Immature natural killer cell (primary cell): ENCODE data around the gene KDM2A. TPM values are rescaled to one million over a fixed set of nuclear protein-coding genes. Genes with fewer than 3 reads are reported as not detected.
"Not testable (repeated sequence)": the region's sequence is repeated elsewhere in the genome, so short reads cannot be mapped to it uniquely, and the experiment has no call there.

Experiments
- DNase-seq, 3 donors: peaks; one replicate each; pipeline ENCODE4 v3.0.0; 2022; ENCODE audit warnings: mixed read lengths in 1 of 3
- H3K27ac Mint-ChIP-seq, 6 donors: one replicate each; pipeline ENCODE4 v1.8.0; 2020; ENCODE audit warnings: mixed read lengths in 6 of 6, mild to moderate bottlenecking in 5 of 6, inconsistent platforms in 4 of 6, moderate library complexity in 3 of 6
- H3K27me3 Mint-ChIP-seq, 3 donors: one replicate each; pipeline ENCODE4 v1.8.0; 2020 to 2021; ENCODE audit warnings: low read depth in 3 of 3, mild to moderate bottlenecking in 3 of 3, mixed read lengths in 3 of 3, moderate library complexity in 3 of 3, inconsistent platforms in 1 of 3
- H3K36me3 Mint-ChIP-seq, 3 donors: one replicate each; pipeline ENCODE4 v1.8.0; 2020; ENCODE audit warnings: mixed read lengths in 3 of 3, inconsistent platforms in 2 of 3, mild to moderate bottlenecking in 2 of 3
- H3K4me1 Mint-ChIP-seq, 2 donors: one replicate each; pipeline ENCODE4 v1.8.0; 2020; ENCODE audit warnings: inconsistent platforms in 2 of 2, mild to moderate bottlenecking in 2 of 2, mixed read lengths in 2 of 2, moderate library complexity in 1 of 2
- H3K4me3 Mint-ChIP-seq, 5 donors: one replicate each; pipeline ENCODE4 v1.8.0; 2020; ENCODE audit warnings: mild to moderate bottlenecking in 5 of 5, mixed read lengths in 5 of 5, inconsistent platforms in 3 of 5, moderate library complexity in 3 of 5
- H3K9me3 Mint-ChIP-seq, 6 donors: one replicate each; pipeline ENCODE4 v1.8.0; 2020; ENCODE audit warnings: mild to moderate bottlenecking in 6 of 6, mixed read lengths in 6 of 6, inconsistent platforms in 4 of 6, moderate library complexity in 3 of 6
- polyA plus RNA-seq, 3 donors: library from polyadenylated mRNA; unstranded; fragments of 300-500 nt; fragmentation: Illumina TruSeq; gene quantifications; one replicate each; pipeline ENCODE4 v1.2.3, GENCODE V29; 2021

KDM2A gene
- polyA plus RNA-seq, 3 donors from 2014 or later, result 3.8 to 16.6 (median 6.8) TPM

DNA sequence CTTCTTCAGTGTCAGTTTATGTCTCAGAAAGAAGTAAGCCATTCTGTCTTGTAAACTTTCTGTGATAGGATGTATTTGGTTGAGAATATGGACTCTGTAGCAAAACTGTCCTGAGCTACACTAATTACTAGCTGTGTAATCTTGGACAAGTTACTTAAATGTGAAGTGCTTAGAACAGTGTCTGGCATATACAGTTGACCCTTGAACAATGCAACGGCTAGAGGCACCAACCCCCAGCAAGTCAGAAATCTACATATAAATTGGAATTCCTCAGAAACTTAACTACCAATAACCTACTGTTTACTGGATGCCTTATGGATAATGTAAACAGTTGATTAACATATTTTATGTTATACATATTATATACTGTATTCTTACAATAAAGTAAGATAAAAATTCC, 78.5 kb downstream of the KDM2A start:
- Mint-ChIP-seq H3K27me3 (no peaks in the 10 kb centered on the region), H3K27ac (peak overlapping the region in 3 of 6 donors; percentile 7 to 42 (median 23)), H3K4me3 (no peak overlapping the region), H3K4me1 (no peaks in the 10 kb centered on the region), H3K36me3 (peaks cover 3 to 8% (median 5%) of the 10 kb centered on the region in 3 donors), H3K9me3 (no peaks in the 10 kb centered on the region)
- DNase-seq, result no peak

DNA sequence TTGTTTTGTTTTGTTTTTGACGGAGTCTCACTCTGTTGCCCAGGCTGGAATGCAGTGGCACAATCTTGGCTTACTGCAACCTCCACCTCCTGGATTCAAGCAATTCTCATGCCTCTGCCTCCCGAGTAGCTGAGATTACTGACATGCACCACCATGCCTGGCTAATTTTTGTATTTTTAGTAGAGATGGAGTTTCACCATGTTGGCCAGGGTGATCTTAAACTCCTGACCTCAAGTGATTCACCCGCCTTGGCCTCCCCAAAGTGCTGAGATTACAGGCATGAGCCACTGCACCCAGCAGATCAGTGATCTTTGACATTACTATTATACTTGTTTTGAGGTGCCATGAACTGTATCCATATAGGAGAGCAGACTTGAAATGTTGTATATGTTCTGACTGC, 79.7 kb downstream of the KDM2A start:
- H3K27me3 Mint-ChIP-seq, H3K4me3 Mint-ChIP-seq, H3K9me3 Mint-ChIP-seq, H3K36me3 Mint-ChIP-seq, H3K4me1 Mint-ChIP-seq, DNase-seq: not testable (repeated sequence)
- peak overlapping the region in 3 of 6 donors; percentile 28 to 48 (median 34) for H3K27ac Mint-ChIP-seq

DNA sequence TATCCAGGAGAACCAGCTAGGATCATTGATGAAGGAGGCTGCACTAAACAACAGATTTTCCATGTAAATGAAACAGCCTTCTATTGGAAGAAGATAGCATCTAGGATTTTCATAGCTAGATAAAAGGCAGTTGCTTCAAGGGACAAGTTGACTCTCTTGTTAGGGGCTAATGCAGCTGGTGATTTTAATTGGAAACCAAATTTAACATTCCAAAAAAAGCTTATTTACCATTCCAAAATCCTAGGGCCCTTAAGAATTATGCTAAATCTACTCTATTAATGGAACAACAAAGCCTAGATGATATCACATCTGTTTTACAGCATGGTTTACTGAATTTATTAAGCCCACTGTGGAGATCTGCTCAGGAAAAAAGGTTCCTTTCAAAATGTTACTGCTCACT, 80.7 kb downstream of the KDM2A start:
- peaks cover 0 to 4% (median 0%) of the 10 kb centered on the region in 3 donors for H3K27me3 Mint-ChIP-seq
- no peaks in the 10 kb centered on the region for H3K9me3 Mint-ChIP-seq
- no peak overlapping the region for H3K4me3 Mint-ChIP-seq
- peaks cover 3 to 9% (median 3%) of the 10 kb centered on the region in 3 donors for H3K36me3 Mint-ChIP-seq
- H3K27ac Mint-ChIP-seq, result peak overlapping the region in 2 of 6 donors; percentile 7 to 12
- no peaks in the 10 kb centered on the region for H3K4me1 Mint-ChIP-seq
- DNase-seq, result no peak

DNA sequence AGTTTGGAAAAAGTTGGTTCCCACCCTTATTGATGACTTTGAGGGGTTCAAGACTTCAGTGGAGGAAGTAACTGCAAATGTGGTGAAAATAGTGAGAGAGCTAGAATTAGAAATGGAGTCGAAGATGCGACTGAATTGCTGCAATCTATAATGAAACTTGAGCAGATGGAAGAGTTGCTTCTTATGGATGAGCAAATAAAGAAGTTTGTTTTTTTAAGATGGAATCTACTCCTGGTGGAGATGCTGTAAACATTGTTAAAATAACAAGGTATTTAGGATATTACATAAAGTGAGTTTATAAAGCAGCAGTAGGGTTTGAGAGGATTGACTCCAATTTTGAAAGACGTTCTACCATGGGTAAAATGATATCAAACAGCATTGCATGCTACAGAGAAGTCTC, 83.0 kb downstream of the KDM2A start:
- H3K4me3 Mint-ChIP-seq, result no peak overlapping the region
- peaks cover 0 to 4% (median 0%) of the 10 kb centered on the region in 3 donors for H3K27me3 Mint-ChIP-seq
- DNase-seq, result no peak
- H3K27ac Mint-ChIP-seq, result peak overlapping the region in 2 of 6 donors; percentile 5 to 68
- no peaks in the 10 kb centered on the region for H3K4me1 Mint-ChIP-seq
- H3K36me3 Mint-ChIP-seq, result peaks cover 4 to 10% (median 10%) of the 10 kb centered on the region in 3 donors
- no peaks in the 10 kb centered on the region for H3K9me3 Mint-ChIP-seq

- no peak for DNase-seq
- Mint-ChIP-seq H3K27ac (no peak overlapping the region), H3K9me3 (no peaks in the 10 kb centered on the region), H3K36me3 (peaks cover 10 to 16% (median 12%) of the 10 kb centered on the region in 3 donors), H3K4me3 (no peak overlapping the region), H3K27me3 (peaks cover 0 to 4% (median 0%) of the 10 kb centered on the region in 3 donors), H3K4me1 (no peaks in the 10 kb centered on the region)
Observed at GRCh38 chr11:67204822-67205221, 85.8 kb downstream of the KDM2A start.

DNA sequence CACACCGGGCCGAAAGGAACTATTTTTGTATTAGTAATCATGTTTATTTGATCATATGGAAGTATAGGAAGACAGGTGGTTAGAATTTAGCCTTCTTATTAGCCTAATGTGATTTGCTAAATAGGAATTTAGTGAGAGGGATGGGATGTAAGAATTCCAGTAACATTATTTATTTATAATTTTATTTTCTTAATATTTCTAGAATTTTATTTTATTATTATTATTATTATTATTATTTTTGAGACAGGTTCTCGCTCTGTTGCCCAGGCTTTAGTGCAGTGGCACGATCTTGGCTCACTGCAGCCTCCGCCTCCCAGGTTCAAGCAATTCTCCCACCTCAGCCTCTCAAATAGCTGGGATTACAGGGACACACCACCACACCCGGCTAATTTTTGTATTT, 90.2 kb downstream of the KDM2A start:
- not testable (repeated sequence) for DNase-seq, H3K9me3 Mint-ChIP-seq, H3K27ac Mint-ChIP-seq, H3K27me3 Mint-ChIP-seq, H3K4me3 Mint-ChIP-seq
- Mint-ChIP-seq H3K36me3 (peaks cover 8 to 18% (median 16%) of the 10 kb centered on the region in 3 donors), H3K4me1 (peaks cover 5 to 18% of the 10 kb centered on the region in 2 donors)

DNA sequence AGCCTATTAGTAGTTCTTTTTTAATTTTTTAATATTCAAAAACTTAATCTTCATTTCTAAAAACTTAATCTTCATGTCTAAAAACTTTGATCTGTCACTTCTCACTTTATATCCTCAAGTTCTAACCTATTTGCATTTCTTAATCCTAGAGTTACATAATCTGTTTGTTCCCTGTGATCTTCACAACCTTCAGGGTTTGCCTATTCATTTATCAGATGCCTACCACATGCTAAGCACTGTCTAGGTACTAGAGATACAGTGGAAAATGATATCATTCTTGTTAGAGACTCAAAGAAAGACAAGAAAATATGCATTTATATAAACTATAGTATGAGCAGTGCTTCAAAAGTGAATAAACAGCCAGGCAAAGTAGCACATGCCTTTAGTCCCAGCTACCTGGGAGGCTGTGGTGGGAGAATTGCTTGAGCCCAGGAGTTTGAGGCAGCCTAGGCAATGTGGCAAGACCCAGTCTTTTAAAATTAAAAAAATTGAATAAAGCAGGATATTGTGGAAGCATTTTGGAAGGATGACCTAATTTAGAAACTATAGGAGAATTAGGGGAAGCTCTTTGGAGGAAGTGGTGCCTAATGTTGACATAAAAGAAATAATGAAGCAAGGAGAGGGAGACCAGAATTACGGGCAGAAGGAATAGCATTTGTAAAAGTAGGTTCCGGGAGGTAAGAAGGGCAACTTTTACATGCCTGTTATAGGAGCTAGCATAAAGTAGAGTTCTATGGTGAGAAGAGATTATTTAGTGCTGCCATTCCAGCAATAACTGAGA, 92.8 kb downstream of the KDM2A start:
- Mint-ChIP-seq H3K9me3 (no peaks in the 10 kb centered on the region), H3K4me3 (no peak overlapping the region), H3K27me3 (no peaks in the 10 kb centered on the region), H3K27ac (peak overlapping the region; percentile 31 to 78 (median 59)), H3K4me1 (peaks cover 5 to 18% of the 10 kb centered on the region in 2 donors), H3K36me3 (peaks cover 13 to 26% (median 20%) of the 10 kb centered on the region in 3 donors)
- no peak for DNase-seq

DNA sequence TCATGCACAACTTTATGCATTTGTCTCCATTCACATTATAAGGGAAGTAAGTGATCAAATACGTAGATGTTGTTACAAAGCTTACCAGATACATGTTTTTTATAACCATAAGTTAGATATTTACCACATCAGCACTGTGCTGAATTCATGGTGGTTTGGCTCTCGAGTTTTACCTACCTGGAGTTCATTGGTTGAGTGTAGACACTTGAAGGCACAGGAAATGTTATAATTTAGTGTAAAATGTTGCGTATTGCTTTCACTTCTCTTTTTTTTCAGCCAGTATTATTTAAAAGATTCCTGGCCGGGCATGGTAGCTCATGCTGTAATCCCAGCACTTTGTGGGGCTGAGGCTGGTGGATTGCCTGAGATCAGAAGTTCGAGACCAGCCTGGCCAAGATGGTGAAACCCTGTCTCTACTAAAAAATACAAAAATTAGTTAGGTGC, 94.1 kb downstream of the KDM2A start:
- no peaks in the 10 kb centered on the region for H3K9me3 Mint-ChIP-seq
- DNase-seq, result no peak
- peaks cover 6 to 24% (median 15%) of the 10 kb centered on the region in 3 donors for H3K36me3 Mint-ChIP-seq
- no peaks in the 10 kb centered on the region for H3K27me3 Mint-ChIP-seq
- peaks cover 5 to 18% of the 10 kb centered on the region in 2 donors for H3K4me1 Mint-ChIP-seq
- peak overlapping the region; percentile 30 to 82 (median 55) for H3K27ac Mint-ChIP-seq
- H3K4me3 Mint-ChIP-seq, result no peak overlapping the region

GRCh38 chr11:67227726-67228125, 108.7 kb downstream of the KDM2A start:
- peaks cover 0 to 1% (median 0%) of the 10 kb centered on the region in 3 donors for H3K27me3 Mint-ChIP-seq
- peaks cover 12 to 27% of the 10 kb centered on the region in 2 donors for H3K4me1 Mint-ChIP-seq
- no peak for DNase-seq
- H3K27ac Mint-ChIP-seq, result peak overlapping the region in 4 of 6 donors; percentile 8 to 73 (median 38)
- H3K4me3 Mint-ChIP-seq, result no peak overlapping the region
- peaks cover 3 to 27% (median 8%) of the 10 kb centered on the region in 3 donors for H3K36me3 Mint-ChIP-seq
- H3K9me3 Mint-ChIP-seq, result no peaks in the 10 kb centered on the region

GRCh38 chr11:67230406-67230805, 111.3 kb downstream of the KDM2A start:
- peaks cover 3 to 31% (median 11%) of the 10 kb centered on the region in 3 donors for H3K36me3 Mint-ChIP-seq
- no peak overlapping the region for H3K4me3 Mint-ChIP-seq
- no peaks in the 10 kb centered on the region for H3K9me3 Mint-ChIP-seq
- peak overlapping the region in 4 of 6 donors; percentile 31 to 70 (median 50) for H3K27ac Mint-ChIP-seq
- DNase-seq, result no peak
- H3K27me3 Mint-ChIP-seq, result peaks cover 0 to 5% (median 3%) of the 10 kb centered on the region in 3 donors
- peaks cover 19 to 40% of the 10 kb centered on the region in 2 donors for H3K4me1 Mint-ChIP-seq

GRCh38 chr11:67230886-67231285, 111.8 kb downstream of the KDM2A start:
- Mint-ChIP-seq H3K27me3 (peaks cover 0 to 5% (median 3%) of the 10 kb centered on the region in 3 donors), H3K36me3 (peaks cover 3 to 31% (median 11%) of the 10 kb centered on the region in 3 donors), H3K4me3 (no peak overlapping the region), H3K4me1 (peaks cover 19 to 40% of the 10 kb centered on the region in 2 donors), H3K27ac (peak overlapping the region in 1 of 6 donors; percentile 31), H3K9me3 (no peaks in the 10 kb centered on the region)
- no peak for DNase-seq

- H3K9me3 Mint-ChIP-seq, result no peaks in the 10 kb centered on the region
- H3K27me3 Mint-ChIP-seq, result peaks cover 0 to 5% (median 3%) of the 10 kb centered on the region in 3 donors
- H3K36me3 Mint-ChIP-seq, result peaks cover 3 to 18% (median 11%) of the 10 kb centered on the region in 3 donors
- H3K27ac Mint-ChIP-seq, result peak overlapping the region in 4 of 6 donors; percentile 12 to 72 (median 54)
- DNase-seq, result no peak
- H3K4me3 Mint-ChIP-seq, result no peak overlapping the region
- peaks cover 19 to 43% of the 10 kb centered on the region in 2 donors for H3K4me1 Mint-ChIP-seq
Observed at GRCh38 chr11:67233584-67234190, 114.6 kb downstream of the KDM2A start.

DNA sequence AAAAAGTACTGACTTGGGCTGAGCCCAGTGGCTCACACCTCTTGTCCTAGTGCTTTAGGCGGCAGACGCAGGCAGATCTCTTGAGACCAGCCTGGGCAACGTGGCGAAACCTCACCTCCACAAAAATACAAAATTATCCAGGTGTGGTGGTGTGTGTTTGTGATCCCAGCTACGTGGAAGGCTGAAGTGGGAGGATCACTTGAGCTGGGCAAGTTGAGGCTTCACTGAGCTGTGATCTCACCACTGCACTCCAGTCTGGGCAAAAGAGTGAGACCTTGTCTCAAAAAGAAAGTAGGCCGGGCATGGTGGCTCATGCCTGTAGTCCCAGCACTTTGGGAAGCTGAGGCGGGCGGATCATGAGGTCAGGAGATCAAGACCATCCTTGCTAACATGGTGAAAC, 115.5 kb downstream of the KDM2A start:
- Mint-ChIP-seq H3K27ac (peak overlapping the region in 4 of 6 donors; percentile 4 to 73 (median 57)), H3K27me3 (peaks cover 0 to 12% (median 6%) of the 10 kb centered on the region in 3 donors), H3K4me3 (peak overlapping the region in 1 of 5 donors; percentile 0), H3K4me1 (peaks cover 25 to 48% of the 10 kb centered on the region in 2 donors)
- not testable (repeated sequence) for H3K9me3 Mint-ChIP-seq, H3K36me3 Mint-ChIP-seq, DNase-seq

DNA sequence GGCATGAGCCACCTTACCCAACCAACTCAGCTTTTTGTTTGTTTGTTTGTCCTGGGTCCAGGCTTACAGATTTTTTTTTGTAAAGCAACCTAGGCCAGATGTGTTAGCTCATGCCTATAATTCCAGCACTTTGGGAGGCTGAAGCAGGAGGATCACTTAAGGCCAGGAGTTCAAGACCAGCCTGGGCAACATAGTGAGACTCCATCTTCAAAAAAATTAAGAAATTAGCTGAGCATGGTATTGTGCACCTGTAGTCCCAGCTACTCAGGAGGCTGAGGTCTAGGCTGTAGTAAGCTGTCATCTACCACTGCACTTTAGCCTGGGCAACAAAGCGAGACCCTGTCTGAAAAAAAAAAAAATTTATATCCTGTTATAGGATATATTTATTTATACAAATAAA, 118.5 kb downstream of the KDM2A start:
- Mint-ChIP-seq H3K27ac (no peak overlapping the region), H3K27me3 (peaks cover 10 to 25% (median 17%) of the 10 kb centered on the region in 3 donors), H3K4me1 (peaks cover 42 to 57% of the 10 kb centered on the region in 2 donors), H3K9me3 (no peaks in the 10 kb centered on the region), H3K4me3 (no peak overlapping the region), H3K36me3 (peaks cover 0 to 10% (median 4%) of the 10 kb centered on the region in 3 donors)
- no peak for DNase-seq
